Epithelial cell of proximal tubule (primary cell): Measurements from ENCODE around the gene ZPBP. TPM values are rescaled to one million over a fixed set of nuclear protein-coding genes. Genes with fewer than 3 reads are reported as not detected.
A peak's percentile ranks its signal among the peaks of the same experiment; 100 is the strongest.

ENCODE experiments used
- DNase-seq: peaks from one replicate; pipeline ENCODE4 v3.0.0-alpha.2; 2011; ENCODE audit warnings: low read depth
- H3K4me3 ChIP-seq: 2 replicates; pipeline ENCODE4 v1.5.1; 2011; ENCODE audit warnings: low read depth, mild to moderate bottlenecking, low read length
- total RNA-seq: library from RNA; depleted of rRNA; stranded (reverse); fragments of >200 nt; gene quantifications from 2 replicates; pipeline ENCODE4 v1.2.3, GENCODE V29; 2015
- TF ChIP-seq, protein P1 (sequence below): conservative IDR thresholded peaks from 2 replicates; pipeline ENCODE4 v1.5.1; 2012; ENCODE audit warnings: low read depth, mild to moderate bottlenecking, low read length

The ZPBP gene, protein sequence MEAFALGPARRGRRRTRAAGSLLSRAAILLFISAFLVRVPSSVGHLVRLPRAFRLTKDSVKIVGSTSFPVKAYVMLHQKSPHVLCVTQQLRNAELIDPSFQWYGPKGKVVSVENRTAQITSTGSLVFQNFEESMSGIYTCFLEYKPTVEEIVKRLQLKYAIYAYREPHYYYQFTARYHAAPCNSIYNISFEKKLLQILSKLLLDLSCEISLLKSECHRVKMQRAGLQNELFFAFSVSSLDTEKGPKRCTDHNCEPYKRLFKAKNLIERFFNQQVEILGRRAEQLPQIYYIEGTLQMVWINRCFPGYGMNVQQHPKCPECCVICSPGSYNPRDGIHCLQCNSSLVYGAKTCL
- not detected in 2 replicates for total RNA-seq

DNA sequence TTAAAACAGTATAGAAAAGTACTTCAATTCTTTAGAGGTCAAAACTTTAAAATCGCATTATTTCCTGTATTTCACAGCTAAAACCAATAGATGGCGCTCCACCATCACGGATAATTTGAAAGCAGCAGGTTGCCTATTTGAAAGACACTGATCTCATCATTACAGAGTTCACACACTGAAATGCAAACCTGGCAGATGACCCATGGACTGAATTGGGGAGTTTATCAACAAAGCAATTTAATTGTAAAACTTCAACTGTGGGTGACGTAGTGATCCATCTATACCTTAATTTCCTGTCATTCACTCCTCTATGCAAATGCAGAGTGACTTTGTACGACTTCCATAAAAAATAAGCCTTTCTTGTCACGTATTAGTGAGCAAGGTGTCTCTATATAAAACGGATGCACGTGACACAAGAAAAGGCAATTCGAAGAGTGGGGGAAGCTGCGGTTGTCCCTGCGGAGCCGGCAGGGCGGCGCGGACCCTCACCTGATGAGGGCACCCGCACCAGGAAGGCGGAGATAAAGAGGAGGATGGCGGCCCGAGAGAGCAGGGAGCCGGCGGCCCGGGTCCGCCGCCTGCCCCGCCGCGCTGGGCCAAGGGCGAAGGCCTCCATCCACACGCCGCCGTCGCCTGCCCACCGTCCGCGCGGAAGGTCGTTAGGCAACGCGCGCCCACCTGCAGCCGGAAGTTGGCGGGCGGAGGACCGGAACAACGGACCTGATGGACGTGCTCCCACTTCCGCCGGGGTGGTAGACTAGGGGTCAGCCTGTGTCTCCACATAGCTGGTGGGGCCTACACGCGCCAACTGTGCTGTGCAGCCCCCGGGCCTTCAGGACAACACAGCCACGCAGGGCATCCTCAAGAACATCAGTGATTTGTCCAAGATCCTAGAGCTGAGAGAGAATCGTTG is at the start of gene ZPBP:
ZPBP (minus strand) TSS at position 668 of the 913 bp plus-strand sequence; CDS start at position 616, 52 bp downstream.
- DNase-seq, result peak; percentile 19
- TF ChIP-seq, protein P1, sequence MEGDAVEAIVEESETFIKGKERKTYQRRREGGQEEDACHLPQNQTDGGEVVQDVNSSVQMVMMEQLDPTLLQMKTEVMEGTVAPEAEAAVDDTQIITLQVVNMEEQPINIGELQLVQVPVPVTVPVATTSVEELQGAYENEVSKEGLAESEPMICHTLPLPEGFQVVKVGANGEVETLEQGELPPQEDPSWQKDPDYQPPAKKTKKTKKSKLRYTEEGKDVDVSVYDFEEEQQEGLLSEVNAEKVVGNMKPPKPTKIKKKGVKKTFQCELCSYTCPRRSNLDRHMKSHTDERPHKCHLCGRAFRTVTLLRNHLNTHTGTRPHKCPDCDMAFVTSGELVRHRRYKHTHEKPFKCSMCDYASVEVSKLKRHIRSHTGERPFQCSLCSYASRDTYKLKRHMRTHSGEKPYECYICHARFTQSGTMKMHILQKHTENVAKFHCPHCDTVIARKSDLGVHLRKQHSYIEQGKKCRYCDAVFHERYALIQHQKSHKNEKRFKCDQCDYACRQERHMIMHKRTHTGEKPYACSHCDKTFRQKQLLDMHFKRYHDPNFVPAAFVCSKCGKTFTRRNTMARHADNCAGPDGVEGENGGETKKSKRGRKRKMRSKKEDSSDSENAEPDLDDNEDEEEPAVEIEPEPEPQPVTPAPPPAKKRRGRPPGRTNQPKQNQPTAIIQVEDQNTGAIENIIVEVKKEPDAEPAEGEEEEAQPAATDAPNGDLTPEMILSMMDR, result peak; percentile 83
- H3K4me3 ChIP-seq, result peak within 1 kb of the TSS; percentile 60

DNA sequence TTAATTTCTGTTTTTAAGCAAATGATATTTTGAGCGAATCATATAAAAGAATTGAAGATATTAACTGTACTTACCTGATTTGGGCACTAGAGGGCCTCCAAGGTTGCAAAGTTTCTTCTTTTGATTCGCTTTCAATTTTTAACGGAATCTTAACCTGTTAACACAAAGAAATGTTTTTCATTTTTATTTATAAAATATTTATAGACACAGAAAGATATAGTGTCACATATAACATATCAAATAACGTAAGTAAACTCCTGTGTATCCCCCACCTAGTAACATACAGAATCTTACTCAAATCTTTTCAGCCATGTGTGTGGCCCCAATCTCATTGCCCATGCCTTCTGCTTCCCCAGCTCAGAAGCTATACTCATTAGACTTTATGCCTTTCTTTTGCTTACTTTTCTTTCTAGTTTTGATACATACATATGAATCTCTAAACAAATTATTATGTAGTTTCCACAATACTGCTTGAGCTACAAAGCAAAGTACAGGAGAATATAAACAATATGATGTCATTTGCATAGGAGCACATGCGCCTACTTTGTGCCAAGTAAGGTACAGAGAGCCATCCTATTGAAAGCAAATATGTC is 49.5 kb upstream of the ZPBP start:
- DNase-seq, result no peak

DNA sequence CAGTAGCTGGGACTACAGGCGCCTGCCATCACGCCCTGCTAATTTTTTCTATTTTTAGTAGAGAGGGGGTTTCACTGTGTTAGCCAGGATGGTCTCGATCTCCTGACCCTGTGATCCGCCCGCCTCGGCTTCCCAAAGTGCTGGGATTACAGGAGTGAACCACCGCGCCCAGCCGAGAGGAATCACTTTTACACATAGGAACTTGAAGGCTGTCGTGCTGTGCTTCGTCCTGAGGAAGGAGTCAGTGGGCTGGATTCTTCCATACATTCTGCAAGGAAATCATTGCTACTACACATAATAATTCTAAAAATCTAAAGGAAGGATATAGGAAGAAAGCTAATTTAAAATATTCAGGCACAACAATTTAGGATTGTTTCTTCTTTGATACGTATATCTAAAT is 48.8 kb upstream of the ZPBP start:
- TF ChIP-seq, protein P1, result no peak
- no peak for DNase-seq

More for the DNA sequence above, 49.5 kb upstream of the ZPBP start:
- TF ChIP-seq, protein P1, result peak; percentile 76
- no peak overlapping the region for H3K4me3 ChIP-seq

DNA sequence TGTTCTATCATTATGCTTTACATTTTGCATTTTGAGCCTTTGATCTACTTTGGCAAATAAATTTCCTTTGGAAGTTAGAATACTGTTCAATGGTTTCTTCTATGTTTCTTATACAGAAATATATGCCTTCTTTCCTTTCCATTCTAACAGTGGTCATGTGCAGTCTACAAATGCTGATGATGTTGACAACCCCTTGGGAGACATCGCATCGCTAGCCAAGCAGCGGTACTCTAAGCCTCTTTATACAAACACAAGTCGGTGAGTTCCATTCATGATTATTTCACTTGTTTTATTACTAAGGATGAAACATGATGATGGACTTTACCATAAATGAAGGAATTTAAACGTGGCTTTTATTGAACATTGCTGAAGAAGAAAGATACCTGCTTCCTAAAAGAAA is 48.1 kb upstream of the ZPBP start:
- TF ChIP-seq, protein P1, result no peak
- H3K4me3 ChIP-seq, result no peak overlapping the region
- no peak for DNase-seq

More for the DNA sequence above, 48.8 kb upstream of the ZPBP start:
- no peak overlapping the region for H3K4me3 ChIP-seq

DNA sequence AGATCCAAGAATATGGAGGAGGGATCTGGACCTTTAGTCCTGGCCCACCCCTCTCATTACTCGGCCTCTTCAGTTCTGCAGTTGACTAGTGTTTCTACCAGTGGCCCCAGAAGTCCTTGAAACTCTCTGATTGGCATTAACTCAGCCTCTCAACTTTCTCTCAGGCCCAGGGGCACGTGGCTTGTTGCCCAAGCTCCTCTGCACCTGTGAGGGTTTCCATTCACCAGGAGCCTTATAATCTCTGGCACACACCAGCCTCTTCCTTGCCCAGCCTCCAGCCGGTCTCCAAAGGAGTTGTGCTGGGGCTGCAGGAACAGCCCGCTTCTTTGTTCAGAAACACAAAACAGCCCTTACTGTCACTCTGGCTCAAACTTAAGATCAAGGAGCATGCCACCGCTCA is 47.6 kb upstream of the ZPBP start:
- no peak overlapping the region for H3K4me3 ChIP-seq
- TF ChIP-seq, protein P1, result no peak
- no peak for DNase-seq

DNA sequence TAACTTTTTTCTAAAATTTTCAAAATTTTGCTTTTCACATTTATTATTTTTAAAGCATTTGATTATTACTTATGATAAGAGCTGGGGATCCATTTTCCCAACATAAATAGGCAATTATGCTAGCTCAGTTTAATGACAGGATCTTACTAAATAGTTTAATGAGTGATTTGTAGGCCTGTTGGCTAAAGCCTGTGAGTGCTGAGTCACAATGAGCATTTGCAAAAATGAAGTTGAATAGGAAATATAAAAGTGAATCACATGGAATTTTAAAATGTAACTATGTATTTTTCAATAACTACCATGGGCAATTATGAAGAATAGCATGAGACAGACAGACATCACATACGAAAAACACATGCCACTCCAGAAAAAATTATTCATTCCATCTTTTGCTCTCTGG is 45.1 kb upstream of the ZPBP start:
- no peak overlapping the region for H3K4me3 ChIP-seq
- DNase-seq, result no peak
- TF ChIP-seq, protein P1, result no peak
